Smooth muscle cell (in vitro differentiated cells): ENCODE data around the gene PSORS1C2. TPM values are rescaled to one million over a fixed set of nuclear protein-coding genes. Genes with fewer than 3 reads are reported as not detected.

Source experiments
- DNase-seq: peaks from one replicate; lab custom pipeline; 2025; ENCODE audit not compliant: unreplicated experiment; lab: John Stamatoyannopoulos, UW
- H2AFZ ChIP-seq: fragments of 200-600 bp; sonication (generic); 2 replicates; pipeline ENCODE4 v1.6.0; 2016; ENCODE audit warnings: antibody characterized with exemption, low read depth, mild to moderate bottlenecking
- H3F3A ChIP-seq: fragments of 200-600 bp; sonication (generic); 2 replicates; pipeline ENCODE4 v1.6.0; 2017; ENCODE audit warnings: antibody characterized with exemption, low read depth
- H3K27ac ChIP-seq: fragments of 200-600 bp; sonication (generic); 2 replicates; pipeline ENCODE4 v1.5.1; 2016; ENCODE audit warnings: low read depth, mild to moderate bottlenecking
- H3K27me3 ChIP-seq: fragments of 200-600 bp; sonication (generic); 2 replicates; pipeline ENCODE4 v1.6.1; 2016; ENCODE audit warnings: low read depth, mild to moderate bottlenecking
- H3K36me3 ChIP-seq: fragments of 200-600 bp; sonication (generic); 2 replicates; pipeline ENCODE4 v1.5.1; 2016; ENCODE audit warnings: low read depth
- H3K4me1 ChIP-seq: fragments of 200-600 bp; sonication (generic); 2 replicates; pipeline ENCODE4 v1.5.1; 2016; ENCODE audit warnings: low read depth
- H3K4me2 ChIP-seq: fragments of 200-600 bp; sonication (generic); 2 replicates; pipeline ENCODE4 v1.6.0; 2016; ENCODE audit warnings: mild to moderate bottlenecking
- H3K4me3 ChIP-seq: fragments of 200-600 bp; sonication (generic); 2 replicates; pipeline ENCODE4 v1.5.1; 2016; ENCODE audit warnings: mild to moderate bottlenecking
- H3K79me2 ChIP-seq: fragments of 200-600 bp; sonication (generic); 2 replicates; pipeline ENCODE4 v1.6.0; 2016; ENCODE audit warnings: low read depth, mild to moderate bottlenecking
- H3K9ac ChIP-seq: fragments of 200-600 bp; sonication (generic); 2 replicates; pipeline ENCODE4 v1.6.0; 2016; ENCODE audit warnings: low read depth
- H3K9me3 ChIP-seq: fragments of 200-600 bp; sonication (generic); replicated peaks from 2 replicates; pipeline ENCODE4 v1.5.1; 2016; ENCODE audit warnings: low read depth
- H4K20me1 ChIP-seq: fragments of 200-600 bp; sonication (generic); 2 replicates; pipeline ENCODE4 v1.6.0; 2016; ENCODE audit warnings: low read depth
- CTCF ChIP-seq: fragments of 200-600 bp; sonication (generic); IDR thresholded peaks from 2 replicates; pipeline ENCODE4 v1.5.1; 2017; ENCODE audit warnings: borderline replicate concordance, mild to moderate bottlenecking, antibody characterized with exemption; ENCODE audit not compliant: insufficient read depth, poor library complexity, severe bottlenecking
- WGBS: methylation state at CpG from one replicate; pipeline ENCODE4 v1.1.7; 2016; ENCODE audit warnings: low lambda C conversion rate; 5-methylcytosine and 5-hydroxymethylcytosine counted together
- polyA plus RNA-seq: library from polyadenylated mRNA; unstranded; fragments of >200 nt; fragmentation: Nextera tagmentation; extraction: Ambion mirVana; gene quantifications from 2 replicates; pipeline ENCODE4 v1.2.1, GENCODE V29; 2016
- total RNA-seq: library from RNA; depleted of rRNA; stranded (reverse); fragments of >200 nt; gene quantifications from 2 replicates; pipeline ENCODE4 v1.2.3, GENCODE V29; 2014

The PSORS1C2 gene
- total and polyA plus RNA-seq, 2 experiments from 2014 or later: 0.49 to 1.1 TPM

GRCh38 chr6:31121131-31121790, 17.6 kb downstream of the PSORS1C2 start:
- Histone ChIP-seq H3K79me2 (no peaks in the 10 kb centered on the region), H3K27ac (no peak overlapping the region), H3K9ac (no peak overlapping the region), H3K9me3 (no peaks in the 10 kb centered on the region), H3K4me1 (no peaks in the 10 kb centered on the region), H3K4me2 (no peak overlapping the region), H3F3A (no peaks in the 10 kb centered on the region), H3K36me3 (no peaks in the 10 kb centered on the region), H3K27me3 (no peaks in the 10 kb centered on the region), H3K4me3 (no peak overlapping the region), H4K20me1 (no peaks in the 10 kb centered on the region), H2AFZ (no peak overlapping the region)
- TF ChIP-seq CTCF: no peak
- WGBS: 90% methylated on average over 12 of the region's 12 CpGs
- no peak for DNase-seq

- Histone ChIP-seq H3K27me3 (no peaks in the 10 kb centered on the region), H3K79me2 (no peaks in the 10 kb centered on the region), H3K4me2 (no peak within 1 kb of the TSS), H2AFZ (no peak within 1 kb of the TSS), H3K36me3 (no peaks in the 10 kb centered on the region), H3K4me3 (no peak within 1 kb of the TSS), H3K9ac (no peak within 1 kb of the TSS), H3K4me1 (no peaks in the 10 kb centered on the region), H3K27ac (no peak within 1 kb of the TSS), H4K20me1 (no peaks in the 10 kb centered on the region), H3F3A (no peaks in the 10 kb centered on the region), H3K9me3 (no peaks in the 10 kb centered on the region)
- TF ChIP-seq CTCF: no peak
- DNase-seq: no peak
- WGBS: 88% methylated on average over 20 of the region's 26 CpGs
Observed at GRCh38 chr6:31120151-31120915, 18.5 kb downstream of the PSORS1C2 start, which contains the start of gene CDSN. Gene CDSN (minus strand): TSS chr6:31120446. CDS start chr6:31120419, 27 bp downstream.

- Histone ChIP-seq H3K79me2 (no peaks in the 10 kb centered on the region), H3K4me3 (no peak overlapping the region), H3K9ac (no peak overlapping the region), H3F3A (peaks cover 7% of the 10 kb centered on the region), H4K20me1 (no peaks in the 10 kb centered on the region), H3K36me3 (no peaks in the 10 kb centered on the region), H3K4me2 (no peak overlapping the region), H2AFZ (no peak overlapping the region), H3K27ac (no peak overlapping the region), H3K9me3 (no peaks in the 10 kb centered on the region), H3K27me3 (no peaks in the 10 kb centered on the region), H3K4me1 (peaks cover 12% of the 10 kb centered on the region)
- DNase-seq: no peak
- WGBS: 99% methylated on average over 7 of the region's 7 CpGs
- no peak for TF ChIP-seq CTCF
Observed at GRCh38 chr6:31118178-31118577, 20.7 kb downstream of the PSORS1C2 start.
